NCI-H446 (cell line): ENCODE results near the gene MEN1.

Source experiments
- DNase-seq, 2 experiments: peaks; one replicate each; lab custom pipeline; 2025; lab: John Stamatoyannopoulos, UW

Gene MEN1

DNA sequence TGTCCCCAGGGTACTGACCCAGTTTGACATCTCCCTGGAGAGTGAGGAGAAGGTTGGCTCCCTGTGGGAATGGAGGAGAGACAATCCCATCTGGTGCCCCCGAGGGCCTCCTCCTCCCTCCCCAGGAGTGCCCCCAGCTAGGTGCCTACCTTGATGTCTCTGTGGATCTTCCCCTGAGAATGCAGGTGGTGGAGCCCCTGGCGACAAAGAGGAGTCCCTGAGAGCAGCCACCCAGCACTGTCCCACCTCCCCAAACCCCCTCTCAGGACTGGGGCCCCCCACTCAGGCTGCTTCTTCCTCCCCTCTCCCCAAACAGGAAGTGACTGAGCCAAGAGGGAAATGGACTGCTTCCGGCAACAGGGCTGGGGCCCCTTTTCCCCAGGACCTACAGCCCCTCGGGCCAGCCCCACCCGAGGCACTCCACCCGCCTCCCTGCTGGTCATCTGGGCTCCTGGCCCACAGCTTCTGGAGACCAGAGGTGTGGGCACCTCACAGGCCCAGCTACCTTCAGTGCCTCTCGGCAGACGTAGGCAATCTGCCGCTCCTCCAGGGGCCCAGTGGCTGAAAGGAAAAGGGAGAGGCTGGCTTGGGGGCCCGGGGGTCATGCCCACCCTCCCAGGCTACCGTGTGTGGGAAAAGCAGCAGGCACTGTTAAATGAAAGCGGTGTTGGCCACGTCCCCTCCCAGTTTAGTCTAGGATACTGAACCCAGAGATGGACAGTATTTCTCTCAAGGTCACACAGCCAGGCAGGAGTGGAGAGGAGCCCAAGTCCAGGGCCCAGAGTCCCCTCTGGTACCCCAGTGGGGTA lies 8.6 kb downstream of the MEN1 start:
- no peak for DNase-seq

DNA sequence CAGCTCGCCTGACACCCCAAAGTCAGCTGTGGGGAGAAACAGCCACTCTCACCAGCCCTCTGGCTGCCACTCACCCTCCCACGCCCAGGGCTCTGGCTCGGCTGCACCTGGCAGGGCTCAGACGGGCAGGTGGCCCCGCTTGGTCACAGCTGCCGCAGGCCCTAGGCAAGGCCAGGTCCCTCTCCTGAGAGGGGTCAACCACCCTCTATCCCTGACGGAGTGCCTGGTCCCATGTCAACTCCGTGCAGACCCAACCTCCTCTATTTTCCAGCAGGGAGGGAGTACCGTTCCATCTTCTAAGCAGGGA lies 9.2 kb downstream of the MEN1 start:
- no peak for DNase-seq

DNA sequence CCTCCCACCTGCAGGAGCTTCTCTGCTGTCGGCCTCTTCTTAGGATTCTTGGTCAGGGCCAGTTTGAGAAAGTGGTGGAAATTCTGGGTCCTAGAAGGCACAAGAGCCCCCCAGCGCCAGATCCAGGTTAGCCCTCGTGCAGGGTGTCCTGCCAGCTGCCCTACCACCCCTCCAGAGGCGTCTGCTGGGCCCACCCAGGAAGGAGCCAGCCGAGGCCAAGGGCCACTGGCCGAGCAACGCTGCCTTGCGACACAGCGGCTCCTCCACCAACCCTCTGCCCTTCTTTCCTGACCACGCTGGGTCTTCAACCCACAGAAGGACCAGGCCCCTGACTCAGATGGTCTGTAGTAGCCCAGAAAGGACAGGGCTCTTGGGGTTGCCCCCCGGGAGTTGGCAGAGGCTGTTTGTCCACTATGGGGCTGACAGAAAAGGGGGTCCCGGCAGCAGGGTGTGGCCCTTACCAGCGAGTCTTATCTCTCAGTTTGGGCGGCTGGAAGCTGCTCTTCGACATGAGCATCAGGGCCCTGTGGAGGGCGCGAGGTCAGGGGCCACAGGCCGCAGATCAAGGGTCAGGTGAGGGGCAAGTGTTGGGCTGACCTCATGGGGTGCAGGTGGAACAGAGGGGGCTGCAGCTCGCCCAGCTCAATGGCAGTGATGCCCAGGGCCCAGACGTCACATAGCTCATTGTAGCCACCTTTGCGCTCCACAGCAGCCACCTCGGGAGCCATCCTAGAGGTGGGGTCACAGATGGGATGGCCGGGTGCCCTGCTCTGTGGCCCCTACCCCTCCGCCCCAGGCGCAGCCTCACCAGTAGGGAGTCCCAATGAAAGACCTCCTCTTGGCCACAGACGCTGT lies 9.8 kb downstream of the MEN1 start:
- no peak for DNase-seq

DNA sequence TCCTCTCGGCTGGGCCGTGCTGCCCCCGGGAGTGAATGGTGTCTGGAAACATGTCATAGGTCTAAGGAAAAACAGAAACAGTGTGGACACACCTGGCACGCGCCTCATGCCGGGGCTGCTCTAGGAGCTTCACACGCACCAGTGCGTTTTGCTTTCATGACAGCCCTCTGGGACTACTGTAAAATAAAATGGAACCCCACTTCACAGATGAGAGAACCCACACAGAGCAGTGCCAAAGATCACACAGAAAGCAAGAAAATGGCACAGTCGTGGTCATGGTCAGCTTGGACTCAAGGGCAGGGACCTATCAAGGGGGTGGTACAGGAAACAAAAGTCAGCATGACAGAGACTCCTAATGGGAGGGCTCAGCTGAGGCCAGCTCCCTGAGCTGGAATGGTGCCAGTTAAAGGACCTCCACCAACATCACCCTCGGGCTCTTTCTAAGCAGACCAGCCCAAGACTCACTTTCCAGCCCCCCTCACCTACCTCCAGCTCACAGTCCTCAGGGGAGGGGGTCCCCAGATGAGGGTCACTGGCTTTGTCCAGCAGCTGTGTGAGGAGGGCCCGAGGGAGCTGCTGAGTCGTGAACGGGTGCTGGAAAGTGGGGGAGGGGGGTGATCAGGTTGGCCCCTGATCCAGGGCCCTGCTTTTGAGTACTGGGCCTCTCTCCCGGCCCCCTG lies 10.6 kb downstream of the MEN1 start:
- DNase-seq: no peak

DNA sequence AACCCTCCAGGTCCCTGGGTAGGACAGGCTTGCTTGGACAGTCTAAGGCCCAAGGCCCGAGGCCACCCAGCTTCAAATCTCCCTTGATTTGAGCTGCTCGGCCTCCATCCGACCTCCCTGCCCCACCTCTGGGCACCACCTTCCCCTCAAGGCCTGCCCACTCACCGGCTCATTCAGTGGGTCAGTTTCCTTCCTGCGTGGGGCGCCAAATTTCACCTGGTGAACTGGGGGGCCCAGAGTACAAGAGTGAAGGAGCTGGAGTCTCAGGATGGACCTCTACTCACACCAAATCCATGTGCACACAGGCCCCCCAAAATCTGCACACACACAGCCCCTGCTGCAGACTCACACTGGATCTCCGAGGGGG lies 11.1 kb downstream of the MEN1 start:
- DNase-seq: no peak

GRCh38 chr11:64796757-64797541 lies 13.4 kb downstream of the MEN1 start:
- no peak for DNase-seq

GRCh38 chr11:64796047-64796756 lies 14.1 kb downstream of the MEN1 start:
- DNase-seq: no peak

DNA sequence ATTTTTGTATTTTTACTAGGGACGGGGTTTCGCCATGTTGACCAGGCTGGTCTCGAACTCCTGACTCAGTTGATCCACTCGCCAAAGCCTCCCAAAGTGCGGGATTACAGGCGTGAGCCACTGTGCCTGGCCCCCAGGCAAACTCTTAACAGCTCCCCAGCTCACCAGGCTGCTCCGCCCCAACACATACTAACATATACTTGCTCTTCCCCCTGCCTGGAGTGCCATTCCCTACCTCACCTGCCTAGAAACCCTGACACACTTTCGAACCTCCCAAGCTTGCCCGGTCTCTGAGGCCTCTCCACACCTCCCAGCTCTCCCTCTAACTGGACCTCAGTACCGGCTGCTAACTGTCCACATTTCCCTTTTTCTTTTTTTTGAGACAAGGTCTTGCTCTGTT lies 15.8 kb downstream of the MEN1 start:
- DNase-seq: no peak

DNA sequence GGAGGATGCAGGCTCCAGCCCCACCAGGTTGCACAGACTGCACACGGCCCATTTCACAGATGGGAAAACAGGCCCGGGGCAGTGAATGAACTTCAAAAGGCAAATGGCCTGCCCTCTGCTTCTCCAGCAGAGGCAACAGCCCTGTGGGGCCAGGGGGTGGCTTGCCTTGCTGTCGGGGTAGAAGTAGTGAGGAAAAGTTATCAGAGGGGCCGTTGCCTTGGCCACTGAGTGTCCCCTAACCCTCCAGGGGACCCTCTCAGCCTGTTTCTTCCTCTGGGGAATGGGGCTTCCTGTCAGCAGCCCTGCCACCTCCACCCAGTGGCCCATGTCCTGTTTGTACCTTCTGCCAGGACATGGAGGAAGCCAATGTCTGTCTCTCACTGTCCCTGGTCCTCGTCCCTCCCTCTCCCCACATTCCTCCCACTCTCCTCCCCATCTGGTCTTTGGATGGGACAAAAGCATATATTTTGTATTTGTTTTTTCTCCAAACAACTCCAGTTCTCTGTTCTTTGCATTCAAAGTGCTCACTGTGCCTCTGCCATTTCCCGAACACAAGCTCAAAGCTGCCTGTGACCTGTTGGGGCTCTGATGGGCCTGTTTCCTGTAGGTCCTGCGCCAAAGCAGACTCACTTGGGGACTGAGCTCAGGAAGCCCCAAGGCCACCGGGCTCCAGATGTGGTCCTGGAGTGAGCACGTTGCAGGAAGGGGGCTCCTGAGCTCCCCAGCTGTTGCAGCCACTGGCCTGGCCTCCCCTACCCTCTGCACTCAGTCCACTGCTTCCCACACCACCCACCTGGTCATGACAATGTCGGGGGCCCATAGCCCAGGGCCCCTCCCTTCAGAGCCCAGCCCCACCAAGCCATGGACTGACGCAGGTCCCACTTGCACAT lies 16.8 kb downstream of the MEN1 start:
- no peak for DNase-seq

DNA sequence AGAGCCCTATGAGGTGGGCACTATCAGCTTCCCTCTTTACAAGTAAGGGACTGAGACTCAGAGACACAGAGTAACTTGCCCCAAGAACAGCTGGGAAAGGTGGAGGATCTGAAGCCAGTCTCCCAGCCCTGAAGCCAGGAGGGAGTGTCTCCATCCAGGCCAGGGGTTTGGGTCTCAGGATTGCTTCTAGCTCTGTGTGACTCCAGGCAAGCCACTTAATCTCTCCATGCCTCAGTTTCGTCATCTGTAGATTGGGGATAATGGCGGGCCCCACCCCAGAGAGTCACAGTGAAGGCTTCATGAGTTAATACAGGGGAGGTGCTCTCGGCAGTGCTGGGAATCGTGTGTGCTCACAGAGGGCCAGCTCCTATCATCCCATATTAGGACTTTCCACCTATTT lies 17.9 kb downstream of the MEN1 start:
- no peak for DNase-seq

DNA sequence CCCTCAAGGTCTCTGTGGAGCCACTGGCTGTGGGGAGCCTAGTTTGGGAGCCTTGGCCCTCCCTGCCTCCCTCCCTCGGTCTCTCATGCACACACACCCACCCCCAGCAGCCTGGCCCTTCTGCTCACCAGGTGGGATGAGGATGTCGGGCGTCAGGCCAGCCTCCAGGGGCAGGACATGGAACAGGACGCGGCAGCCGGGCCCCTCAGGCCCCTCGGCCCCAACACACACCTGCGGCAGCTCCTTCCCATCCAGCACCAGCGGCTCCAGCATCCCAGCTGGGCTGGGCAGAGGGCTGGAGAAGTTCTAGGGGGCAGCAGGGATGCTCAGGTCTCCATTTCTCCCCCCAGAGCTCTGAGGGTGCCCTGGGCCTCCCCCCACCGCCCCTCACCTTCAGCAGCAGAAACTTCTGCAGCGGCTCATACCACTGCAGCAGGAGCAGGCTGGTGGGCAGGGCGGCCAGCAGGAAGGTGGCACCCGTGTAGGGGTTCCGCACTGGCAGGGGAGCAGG lies 18.5 kb downstream of the MEN1 start:
- no peak for DNase-seq

DNA sequence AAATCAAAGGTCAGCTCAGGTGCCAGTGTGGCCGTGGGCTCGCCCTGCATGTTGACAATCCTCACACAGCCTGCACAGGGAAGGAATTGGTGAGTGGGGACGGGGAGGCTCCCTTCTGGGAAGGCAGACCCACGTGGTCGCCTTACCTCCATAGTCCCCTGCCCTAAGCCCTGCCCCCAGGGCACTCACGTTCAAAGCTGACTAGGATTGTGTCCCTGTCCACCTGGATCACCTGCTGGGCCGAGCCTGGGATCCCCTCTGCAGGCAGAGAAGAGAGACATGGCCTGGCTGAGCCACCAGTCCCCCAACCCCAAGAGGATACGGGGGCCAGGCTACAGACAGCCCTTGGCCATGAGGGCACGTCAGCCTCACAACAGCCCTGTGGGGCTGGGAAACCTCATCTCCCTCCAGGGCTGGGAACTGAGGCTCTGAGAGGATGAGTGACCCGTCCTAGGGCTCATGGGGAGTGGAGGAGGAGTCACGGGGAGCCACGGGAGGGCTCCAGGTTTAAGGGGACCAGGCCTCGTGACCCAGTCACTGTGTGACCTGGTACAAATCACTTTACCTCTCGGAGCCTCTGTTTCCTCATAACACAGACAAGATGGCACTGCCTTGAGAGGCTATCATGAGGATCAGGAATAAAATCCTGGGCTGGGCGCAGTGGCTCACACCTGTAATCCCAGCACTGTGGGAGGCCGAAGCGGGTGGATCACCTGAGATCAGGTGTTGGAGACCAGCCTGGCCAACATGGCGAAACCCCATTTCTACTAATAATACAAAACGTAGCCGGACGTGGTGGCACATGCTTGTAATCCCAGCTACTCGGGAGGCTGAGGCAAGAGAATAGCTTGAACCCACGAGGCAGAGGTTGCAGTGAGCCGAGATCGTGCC lies 19.9 kb downstream of the MEN1 start:
- DNase-seq: no peak

- no peak for DNase-seq
Observed at GRCh38 chr11:64789331-64790204, 20.8 kb downstream of the MEN1 start.

GRCh38 chr11:64788321-64789215 lies 21.8 kb downstream of the MEN1 start:
- no peak for DNase-seq

DNA sequence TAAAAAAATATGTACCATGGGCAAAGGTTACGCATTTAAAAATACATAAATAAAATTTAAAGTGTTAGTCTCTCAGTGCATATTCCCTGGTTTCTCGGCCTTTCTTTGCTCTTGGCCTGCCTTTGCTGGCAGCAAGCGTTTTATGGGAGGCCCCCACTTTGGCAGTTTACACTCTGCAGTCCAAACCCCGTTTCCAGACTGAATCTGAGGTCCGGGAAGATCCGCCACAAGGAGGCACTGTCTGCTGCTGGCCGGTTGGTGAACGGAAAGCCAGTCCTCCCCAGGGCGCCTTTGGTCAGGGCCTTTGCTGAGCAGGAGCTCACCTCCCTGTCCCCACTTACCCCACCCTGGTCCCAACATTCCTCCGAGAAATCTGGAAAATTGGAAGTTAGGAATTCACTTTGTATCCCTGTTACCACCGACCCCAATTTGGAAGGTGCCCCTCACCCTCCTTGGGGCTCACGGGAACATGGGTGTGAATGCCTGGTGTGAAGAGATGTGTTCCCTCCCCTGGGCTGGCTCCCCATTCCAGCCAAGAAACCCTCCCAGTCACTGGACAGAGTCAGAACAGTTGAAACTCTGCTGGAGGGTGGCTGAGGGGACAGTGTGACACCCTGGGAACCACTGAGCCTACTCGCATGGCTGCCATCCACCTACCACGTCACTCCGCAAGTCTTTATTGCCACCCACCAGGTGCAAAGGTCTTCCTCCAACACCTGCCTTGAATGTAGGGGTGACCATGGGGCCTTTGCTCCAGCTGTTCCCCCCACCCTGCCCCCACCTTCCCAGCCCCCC lies 22.6 kb downstream of the MEN1 start:
- peak in 1 of 2 experiments; percentile 37 for DNase-seq

DNA sequence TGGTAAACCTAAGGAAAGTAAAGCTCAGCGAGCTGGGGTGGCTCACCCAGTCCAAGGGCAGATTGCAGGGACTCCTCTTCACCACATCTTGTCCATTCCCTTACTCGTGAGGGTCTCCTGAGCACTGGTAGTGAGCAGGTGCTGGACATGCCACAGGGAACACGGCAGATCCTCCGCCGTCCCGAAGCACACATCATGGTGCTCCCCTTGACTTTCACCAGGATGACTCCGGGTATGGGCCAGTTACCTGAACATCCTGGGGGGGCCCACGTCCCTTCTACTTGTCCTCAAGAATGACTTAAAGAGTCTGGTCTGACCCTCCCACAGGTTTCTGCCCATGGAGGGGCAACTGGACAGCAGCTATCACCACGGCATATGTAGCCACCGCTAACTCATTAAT lies 24.0 kb downstream of the MEN1 start:
- DNase-seq: no peak
